Endothelial cell of hepatic sinusoid (primary cell): ENCODE results near the gene FAM237A.

Experiments used
- in situ Hi-C: cut with HindIII; loops from 2 replicates; pipeline ENCODE4 v1.10.0; 2017; ENCODE audit warnings: low sequenced_read_pairs

The FAM237A gene

DNA sequence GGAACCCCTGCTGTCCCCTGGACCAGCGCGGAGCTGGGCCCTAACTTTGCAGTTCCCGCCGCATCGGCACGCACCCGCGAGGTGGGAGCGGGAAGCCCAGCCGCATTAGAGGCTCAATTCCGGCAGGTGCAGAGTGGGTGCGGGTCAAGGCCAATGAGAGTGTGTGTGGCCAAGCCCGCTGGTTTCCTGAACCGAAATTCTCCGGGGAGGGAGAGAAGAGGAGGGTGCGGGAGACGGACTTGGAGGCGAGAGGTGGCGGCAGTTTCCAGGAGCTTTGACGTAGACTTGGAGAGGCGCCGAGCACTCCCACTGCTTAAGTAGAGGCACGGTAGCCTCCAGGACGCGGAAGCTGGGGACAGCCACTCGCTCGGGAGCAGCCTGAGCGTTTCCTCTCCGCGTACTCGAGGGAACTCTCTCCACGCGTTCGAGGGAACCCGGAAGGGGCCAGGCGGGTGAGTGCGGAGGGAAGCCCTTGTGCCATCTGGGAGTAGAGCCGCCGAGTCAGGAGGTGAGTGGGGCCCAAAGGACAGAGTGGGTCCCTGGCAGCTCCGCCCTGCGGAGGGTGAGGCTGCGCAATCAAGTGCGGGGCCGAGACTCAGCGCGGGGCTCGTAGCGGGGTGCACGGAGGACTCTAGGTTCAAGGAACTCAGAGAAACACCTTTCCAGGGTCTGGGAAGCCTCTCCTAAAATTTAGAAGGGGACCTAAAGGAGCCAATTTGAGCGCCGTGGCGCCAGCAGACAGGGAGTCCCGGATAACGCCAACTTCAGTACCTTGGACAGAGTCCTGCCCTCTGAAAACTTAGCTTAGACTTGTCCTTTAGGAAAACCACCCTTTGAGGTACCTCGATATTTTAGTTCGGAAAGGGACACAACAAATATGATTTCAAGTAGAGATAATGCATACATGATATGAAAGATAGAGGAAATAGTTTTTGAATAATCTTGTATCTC, at the start of gene FAM237A:
FAM237A (plus strand) TSS at position 413 of the 951 bp plus-strand sequence. CDS start 1,750 bp downstream, outside the sequence.
- in situ Hi-C loops = no loop called here

DNA sequence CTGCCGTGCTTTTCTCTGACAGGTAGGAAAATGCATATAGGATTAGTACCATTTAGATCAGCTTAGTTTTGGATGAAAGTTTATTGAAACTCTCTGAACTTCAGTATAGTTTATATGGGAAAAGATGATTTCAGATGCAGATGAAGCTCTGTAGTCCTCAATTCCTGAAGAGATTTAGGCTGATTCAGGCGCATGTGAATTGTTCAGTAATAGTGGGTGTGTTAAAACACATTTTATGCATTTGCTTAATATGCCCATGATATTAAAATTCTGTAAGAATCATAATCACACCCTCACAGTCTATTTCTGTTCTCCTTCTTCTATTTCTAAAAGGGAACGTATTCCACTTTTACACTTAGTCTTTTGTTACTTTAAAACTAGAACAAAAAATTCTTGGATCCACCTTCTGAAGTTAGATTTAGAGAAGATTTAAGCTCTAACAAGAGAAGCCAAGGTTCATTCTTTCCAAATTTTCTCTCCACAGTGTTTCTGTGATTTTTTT, 44.5 kb upstream of the FAM237A start:
- in situ Hi-C loops = no loop called here

DNA sequence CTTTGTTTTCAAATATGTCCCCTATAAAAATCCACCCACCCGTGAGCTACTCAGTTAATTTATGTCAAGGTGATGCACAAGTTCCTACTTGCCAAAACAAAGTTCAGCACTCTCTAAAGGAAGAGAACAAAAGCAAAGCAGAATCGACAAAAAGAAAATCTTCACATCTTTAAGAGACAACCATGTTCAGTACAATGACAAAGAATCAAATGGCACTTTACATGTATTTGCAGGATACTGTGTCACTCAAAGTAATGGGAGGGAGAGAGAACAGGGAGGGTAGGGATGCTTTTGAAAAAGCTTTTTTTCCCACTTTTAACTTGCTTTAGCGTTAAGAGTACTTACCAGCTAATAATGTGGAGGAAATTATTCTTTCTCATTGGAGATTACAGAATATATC, 39.0 kb upstream of the FAM237A start:
- in situ Hi-C loops = no loop called here

DNA sequence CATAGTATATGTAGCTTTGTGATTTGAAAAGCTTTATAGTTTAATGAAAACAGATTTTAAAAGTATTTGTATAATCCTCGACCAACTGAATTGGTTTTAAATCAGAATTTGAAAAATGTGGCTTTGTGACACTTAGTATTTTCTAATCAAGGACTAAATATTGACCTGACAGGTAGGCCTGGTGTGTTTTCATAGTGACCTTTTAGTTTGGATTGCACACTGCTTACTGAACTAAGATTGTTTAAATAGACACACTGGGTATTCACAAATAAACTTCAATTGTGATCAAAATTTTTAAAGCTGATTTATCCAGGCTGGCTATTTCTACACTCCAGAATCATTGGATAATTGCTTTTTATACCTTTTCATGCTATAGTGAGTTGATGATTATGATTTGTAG, 31.8 kb upstream of the FAM237A start:
- in situ Hi-C loops = no loop called here

DNA sequence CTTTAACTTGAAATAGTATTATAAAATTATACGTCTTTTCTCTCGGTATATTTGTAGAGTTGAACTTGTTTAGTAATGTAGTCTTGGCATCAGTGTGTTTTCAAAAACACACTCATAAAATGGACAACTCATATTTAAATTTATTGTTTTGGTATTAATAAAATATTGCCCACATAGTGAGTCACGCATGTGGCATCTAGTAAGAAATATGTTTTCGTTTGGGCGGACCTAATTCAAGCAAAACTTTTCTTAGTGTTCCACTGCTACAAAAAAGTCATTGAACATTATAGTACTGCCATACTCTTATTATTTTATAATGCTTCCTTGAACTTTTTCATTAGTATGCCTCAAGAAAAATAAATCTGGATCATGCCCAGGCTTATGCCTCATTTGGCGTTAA, 31.1 kb upstream of the FAM237A start:
- in situ Hi-C loops = no loop called here

DNA sequence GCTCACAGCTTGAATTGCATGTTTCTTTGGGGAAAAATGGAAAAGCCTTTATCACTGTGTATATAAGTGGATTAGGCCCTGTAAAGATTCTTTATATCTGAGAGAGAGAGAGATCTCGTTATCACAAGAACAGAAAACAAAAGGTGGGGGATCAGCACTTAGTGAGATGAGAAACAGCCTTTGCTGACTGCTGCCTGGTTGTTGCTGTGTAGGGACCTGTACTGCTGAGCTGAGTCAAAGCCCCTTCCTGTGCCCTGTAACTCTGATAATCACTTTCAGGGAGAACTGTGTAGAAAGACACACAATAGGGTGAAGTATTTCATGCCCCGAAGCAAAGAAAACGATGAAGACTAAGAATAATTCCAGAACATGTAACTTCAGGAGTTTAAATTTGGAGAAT, 30.6 kb upstream of the FAM237A start:
- in situ Hi-C loops = no loop called here

DNA sequence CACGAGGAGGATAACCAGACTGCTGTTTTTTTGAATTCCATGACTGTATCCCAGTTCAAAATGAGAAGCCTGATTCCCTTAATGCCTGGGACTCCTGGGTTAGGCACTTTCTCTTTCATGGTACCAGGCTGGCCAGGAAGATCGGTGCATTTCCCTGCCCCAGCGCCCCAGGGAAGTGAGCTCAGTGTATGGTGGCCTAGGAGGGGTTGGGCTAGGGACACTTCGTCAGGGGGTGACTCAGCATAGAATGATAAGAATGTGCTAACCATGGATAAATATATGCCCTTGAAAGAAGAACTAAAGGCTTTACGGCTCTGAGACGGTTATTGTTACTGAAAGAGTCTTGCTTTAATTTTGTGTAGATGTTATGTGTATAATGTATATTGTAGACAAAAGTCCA, 27.5 kb upstream of the FAM237A start:
- in situ Hi-C loops = no loop called here

DNA sequence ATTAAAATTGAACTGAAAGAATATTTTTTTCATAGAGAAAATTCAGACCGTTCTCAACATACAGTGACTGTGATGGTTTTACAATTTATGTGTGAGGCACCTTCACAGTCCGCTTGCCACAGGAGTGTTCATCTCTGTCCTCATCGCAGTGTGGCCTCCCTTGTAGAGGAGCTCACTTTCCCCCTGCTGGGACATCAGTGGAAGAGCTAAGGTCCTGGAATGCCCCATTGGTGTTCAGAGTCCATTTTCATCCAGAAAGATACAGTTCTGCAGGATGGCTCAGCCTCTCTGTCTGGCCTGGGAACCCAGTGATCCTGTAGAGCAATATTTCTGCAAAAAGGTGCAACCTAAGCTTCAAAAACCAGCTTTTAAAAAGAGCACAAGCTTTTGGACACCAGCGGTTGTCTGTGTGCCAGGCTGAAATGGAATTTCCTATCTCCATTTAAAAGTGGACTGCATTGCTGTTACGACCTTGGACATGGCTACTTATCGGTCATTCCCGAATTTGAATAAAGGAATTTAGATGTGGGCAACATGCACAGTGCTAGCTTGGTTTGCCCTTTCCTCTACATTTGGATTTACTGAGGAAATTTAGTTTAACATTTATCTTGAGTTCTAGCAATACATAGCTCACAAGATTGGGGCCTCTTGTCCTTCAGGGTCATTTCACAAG, 26.7 kb upstream of the FAM237A start:
- in situ Hi-C loops = no loop called here

DNA sequence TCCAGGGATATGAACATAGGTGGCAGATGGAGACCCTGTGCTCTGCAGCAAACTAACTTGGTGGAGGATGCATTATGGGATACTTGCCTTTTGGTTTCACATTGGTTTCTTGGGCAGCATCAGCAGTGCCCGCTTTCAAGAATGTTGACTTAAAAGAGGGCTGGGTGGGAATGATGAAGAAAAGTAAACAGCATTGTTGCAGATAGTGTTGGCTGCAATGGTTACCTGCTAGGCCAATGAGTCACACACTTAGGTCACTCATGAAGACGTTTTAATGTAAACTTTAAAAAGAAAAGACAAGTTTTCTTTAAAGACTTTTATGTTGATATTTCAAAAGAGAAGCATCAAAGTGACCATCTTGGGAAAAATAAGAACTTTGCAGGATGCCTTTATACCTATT, 26.1 kb upstream of the FAM237A start:
- in situ Hi-C loops = no loop called here

DNA sequence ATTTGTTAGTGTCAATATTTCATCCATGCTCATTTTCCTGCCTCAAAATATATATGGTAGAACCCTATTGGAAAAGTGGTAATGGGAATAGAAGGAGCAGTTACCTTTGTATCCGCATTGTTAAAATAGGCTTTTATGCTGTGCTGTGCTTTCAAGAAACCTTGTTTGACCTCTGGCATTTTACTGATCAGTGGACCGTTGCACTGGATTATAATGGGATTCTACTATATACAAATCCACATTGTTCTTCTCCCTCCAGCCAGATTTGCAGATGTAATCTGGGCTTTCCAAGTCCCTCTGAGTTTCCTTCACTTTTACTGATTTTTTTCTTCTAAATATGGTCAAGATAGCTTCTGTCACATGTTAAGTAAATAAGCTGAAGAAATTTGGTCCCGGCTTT, 23.3 kb upstream of the FAM237A start:
- in situ Hi-C loops = no loop called here

DNA sequence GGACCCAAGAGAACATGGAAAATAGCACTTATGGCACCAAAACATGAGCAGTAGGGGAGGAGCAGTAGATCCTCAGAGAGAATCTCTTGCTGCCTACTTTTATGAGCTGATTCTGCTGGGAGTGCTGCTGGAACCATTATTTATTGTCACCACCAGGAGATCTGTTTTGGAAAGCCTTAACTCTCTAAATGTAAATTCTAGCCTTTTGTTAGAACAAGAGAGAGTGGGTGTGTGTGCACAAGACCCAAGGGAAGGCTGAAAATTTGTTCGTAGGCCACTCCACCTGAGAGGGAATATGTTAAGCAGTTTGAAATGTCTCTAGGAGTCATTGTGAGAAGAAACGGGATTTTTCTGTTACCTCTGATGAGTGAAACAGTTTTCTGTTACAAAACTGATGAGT, 16.2 kb upstream of the FAM237A start:
- in situ Hi-C loops = no loop called here

DNA sequence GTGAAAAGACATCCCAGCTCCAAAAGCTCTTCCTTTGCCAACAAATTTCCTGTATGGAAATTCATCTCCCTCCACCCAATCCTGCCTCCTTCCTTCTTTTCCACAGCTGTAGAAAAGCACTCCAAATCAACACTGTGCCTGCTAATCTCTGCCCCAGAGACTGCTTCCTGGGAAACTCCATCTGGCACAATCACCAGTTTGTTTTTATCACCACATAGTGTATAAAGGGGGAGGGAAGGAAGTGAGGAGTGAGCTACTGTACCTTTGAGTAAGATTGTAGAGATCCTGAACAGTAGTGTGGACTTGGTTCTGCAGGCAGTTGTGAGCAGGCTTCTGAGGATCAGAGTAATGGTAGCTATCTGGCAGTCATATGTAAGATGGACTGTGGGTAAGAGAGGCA, 14.7 kb upstream of the FAM237A start:
- in situ Hi-C loops = no loop called here

DNA sequence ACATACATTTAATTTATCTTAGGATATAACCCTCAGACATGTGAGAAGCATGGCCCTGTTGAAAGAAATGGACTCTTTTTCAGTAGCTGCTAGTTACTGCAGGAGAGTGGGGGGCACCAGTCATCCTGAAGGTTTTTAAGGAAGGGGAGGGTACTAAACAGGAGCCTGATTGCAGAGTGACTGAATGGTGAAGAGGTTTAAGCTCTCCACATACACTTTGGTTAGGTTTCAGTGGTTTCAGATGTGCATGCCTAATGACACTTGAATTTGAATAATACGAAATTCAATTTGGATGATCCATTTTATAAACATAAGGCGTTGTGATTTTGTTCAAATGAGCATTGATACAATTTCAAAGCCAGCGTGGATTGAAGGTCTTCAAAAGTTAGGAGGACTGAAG, 10.9 kb upstream of the FAM237A start:
- in situ Hi-C loops = no loop called here

DNA sequence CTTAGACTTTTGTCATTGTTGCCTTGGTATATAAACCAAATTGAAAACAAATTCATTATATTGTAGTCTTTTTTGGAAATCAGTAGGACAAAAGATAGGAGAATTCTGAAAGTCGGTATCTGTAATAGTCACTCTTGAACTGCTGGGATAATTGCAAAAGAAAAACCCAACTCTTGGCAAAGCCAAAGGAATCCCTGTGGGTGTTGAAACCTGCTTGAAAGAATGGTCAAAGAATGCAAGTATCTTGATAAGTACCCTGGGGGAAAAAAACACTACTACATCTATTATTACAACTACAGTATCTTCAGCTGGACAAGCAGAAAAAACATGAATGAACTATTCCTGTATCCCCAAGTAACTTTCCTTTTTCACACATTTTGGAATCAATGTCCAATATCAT, 7.3 kb upstream of the FAM237A start:
- in situ Hi-C loops = no loop called here

DNA sequence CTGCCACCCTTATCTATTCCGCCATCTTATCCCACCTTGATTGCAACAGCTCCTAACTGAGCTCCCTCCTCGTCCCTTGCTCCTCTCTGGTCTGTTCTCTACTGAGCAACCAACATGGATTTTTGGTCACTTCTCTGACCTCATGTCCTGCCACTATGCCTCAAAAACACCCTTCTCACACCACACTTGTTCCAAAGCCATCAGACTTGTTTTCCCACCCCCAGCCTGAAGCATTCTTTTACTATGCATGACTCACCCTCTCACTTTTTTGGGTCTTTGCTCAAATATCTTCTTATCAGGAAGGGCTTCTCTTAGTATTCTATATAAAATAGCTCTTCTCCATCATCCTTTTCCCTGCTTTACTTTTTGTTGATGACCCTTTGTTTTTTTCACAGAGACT, 2.7 kb upstream of the FAM237A start:
- in situ Hi-C loops = no loop called here

DNA sequence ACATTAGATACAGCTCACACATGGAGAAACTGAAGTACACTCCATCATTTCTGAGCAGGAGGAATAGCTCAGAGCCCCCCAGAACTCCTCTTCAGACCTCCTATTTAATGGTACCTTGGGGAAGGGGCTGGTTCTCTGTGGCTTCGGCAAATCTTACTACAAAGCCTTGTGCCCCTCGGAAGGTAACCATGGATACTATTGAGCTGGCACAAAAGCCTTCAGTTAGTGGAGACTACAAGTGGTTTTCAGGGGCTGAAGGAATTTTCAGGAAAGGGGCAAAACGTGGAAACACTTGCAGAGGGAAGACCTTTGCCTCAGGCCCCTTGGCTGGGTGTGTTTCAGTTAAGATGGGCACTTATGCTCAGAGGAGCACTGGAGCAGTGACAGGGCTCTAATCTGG, 1.1 kb upstream of the FAM237A start:
- in situ Hi-C loops = no loop called here

DNA sequence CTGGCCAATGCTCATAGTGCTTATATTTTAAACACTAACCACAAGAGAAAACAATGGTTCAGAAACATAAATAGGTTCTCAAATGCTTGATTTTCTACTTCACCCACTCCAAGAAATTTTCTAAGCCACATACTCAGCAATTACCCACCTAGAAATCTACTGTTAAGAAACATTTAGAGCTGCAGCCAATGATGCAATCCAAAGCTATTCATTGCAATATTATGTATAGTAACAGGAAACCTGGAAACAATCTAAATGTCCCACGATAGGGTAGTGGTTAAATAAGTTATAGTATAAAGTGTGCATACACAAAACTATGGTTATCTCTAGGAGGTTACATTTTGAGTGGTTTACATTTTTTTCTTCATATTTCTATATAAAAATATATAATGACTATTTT, 5.7 kb downstream of the FAM237A start:
- in situ Hi-C loops = no loop called here

DNA sequence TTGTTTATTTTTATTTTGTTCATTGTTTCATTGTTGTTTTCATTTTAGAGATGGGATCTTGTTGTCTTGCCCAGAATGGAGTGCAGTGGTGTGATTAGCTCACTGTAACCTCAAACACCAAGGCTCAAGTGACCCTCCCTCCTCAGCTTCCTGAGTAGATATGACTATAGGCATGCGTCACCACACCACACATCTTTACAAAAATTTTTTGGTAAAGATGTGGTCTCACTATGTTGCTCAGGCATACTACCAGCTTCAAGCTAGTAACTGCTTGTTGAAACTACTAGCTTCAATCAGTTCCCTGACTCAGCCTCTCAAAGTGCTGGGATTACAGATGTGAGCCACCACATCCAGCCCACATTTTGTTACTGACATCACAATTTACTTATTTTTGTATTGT, 14.8 kb downstream of the FAM237A start:
- in situ Hi-C loops = no loop called here

DNA sequence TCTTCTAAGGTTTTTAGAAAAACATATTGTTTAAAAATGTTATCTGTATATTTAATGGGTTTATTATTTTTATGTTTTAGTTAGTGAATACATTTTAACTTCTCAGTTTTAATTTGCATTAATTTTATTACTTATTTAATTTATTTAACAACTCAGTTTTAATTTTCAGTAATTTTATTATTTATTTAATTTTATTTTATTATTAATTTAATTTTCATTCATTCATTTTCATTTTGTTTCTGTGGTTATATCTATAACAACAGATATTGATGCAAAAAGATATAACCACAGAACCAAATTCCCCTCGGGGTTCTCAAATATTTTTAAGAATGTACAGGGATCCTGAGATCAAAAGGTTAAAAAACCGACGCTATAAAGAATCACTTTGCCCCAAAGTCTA, 23.0 kb downstream of the FAM237A start:
- in situ Hi-C loops = no loop called here

DNA sequence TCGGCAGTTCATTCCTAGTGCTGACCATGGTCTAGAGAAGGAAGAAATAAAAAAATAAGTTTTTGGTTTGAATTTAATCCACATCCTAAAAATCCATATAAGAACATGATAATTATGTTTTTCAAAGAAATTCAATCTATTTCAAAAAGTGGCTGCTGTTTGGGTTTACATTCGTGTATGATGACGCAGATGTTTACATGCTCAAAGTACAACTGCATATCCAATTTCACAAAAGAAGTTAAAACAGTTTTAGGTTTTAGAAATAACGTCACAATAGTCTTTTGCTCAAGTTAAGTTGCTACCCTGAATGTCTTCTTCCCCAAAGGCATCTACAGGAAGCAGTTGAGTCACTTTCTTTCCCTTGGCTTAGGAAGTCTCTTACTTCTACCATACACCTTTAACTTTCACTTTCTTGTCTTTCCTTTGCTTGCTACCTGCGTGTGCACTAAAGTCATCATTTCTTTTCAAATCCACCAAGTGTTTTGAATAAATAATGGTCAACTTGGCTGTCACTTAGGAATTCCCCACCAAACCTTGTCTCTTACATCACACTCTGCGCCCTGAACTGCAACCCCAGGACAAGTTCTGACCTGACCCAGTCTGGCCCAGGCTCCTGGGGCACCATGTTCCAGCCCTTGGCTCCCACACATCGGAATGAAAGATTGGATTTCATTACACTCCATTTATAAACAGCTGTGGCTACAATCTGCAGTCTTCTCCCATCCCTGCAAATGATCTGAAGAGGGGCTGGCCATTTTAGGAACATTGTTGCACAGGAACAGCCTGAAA, 28.4 kb downstream of the FAM237A start:
- in situ Hi-C loops = no loop called here

DNA sequence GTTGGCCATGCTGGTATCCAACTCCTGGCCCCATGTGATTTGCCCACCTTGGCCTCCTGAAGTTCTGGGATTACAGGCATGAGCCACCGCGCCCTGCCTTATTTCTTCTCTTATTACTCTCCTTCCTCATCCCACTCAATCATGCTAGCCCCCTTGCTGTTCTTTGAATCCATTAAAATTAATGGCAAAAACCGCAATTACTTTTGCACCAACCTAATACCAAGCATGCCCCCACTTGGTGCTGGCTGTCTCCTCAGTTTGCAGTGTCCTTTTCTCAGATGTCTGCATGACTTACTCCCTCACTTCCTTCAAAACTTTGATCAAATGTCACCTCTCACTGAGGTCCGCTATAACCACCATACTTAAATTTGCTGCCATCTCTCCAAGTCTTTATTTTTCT, 41.3 kb downstream of the FAM237A start:
- in situ Hi-C loops = no loop called here
